Measurements from ENCODE around the gene INKA2. TPM values are rescaled to one million over a fixed set of nuclear protein-coding genes. Genes with fewer than 3 reads are reported as not detected.

Gene INKA2
- total and polyA plus RNA-seq, 2 experiments from 2014 or later = 1.8 to 3.2 TPM

- TF ChIP-seq CTCF (IDR thresholded peaks at IDR 0.05; ENCODE audit: poor library complexity) (no peak), EZH2phosphoT487 (IDR thresholded peaks at IDR 0.05; ENCODE audit: low read depth, severe bottlenecking, unreplicated experiment) (no peak), EZH2 (IDR thresholded peaks at IDR 0.05; ENCODE audit: borderline replicate concordance) (no peak)
- Histone ChIP-seq H3K79me2 (peaks cover 31% of the 10 kb centered on the region), H3K27ac (no peak overlapping the region), H3K9me3 (ENCODE audit: low read depth) (no peaks in the 10 kb centered on the region), H2AFZ (no peak overlapping the region), H3K9me2 (replicated peaks; ENCODE audit: insufficient read depth) (no peaks in the 10 kb centered on the region), H3K27me3 (no peaks in the 10 kb centered on the region), H3K4me1 (ENCODE audit: insufficient read depth) (peaks cover 9% of the 10 kb centered on the region), H4K20me1 (ENCODE audit: insufficient read depth, poor library complexity, severe bottlenecking) (no peaks in the 10 kb centered on the region), H3K4me3 (no peak overlapping the region), H3K36me3 (replicated peaks; ENCODE audit: insufficient read depth, low read depth) (no peaks in the 10 kb centered on the region), H3K4me2 (no peak overlapping the region)
- no peak for DNase-seq (ENCODE audit: low spot score)
- WGBS (ENCODE audit: low lambda C conversion rate, missing lambda C conversion rate) = 88% methylated on average over 2 of the region's 2 CpGs
Observed at GRCh38 chr1:111761717-111762116, 22.5 kb upstream of the INKA2 start.

DNA sequence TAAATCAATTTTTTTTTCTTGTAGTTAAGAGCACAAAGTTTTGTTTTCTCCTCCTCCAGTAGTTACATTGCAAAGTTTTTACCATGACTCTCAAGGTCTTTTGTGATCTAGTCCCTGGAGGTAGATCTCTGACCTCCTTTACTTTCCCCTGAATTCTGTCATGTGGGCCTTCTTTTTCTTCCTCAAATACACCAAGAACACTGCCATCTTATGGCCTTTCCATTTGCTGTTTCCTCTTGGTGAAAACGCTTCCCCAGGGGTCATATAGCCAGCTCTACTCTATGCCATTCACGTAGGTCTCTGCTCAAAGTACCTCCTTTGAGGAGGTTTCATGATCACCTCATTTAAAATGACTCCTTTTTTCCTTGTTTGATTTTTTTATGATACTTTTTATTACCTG lies 19.2 kb upstream of the INKA2 start:
- Histone ChIP-seq H3K9me2 (replicated peaks; ENCODE audit: insufficient read depth) (no peaks in the 10 kb centered on the region), H3K79me2 (peaks cover 47% of the 10 kb centered on the region), H3K9me3 (ENCODE audit: low read depth) (no peaks in the 10 kb centered on the region), H3K4me1 (ENCODE audit: insufficient read depth) (peaks cover 14% of the 10 kb centered on the region), H3K4me2 (no peak overlapping the region), H3K36me3 (replicated peaks; ENCODE audit: insufficient read depth, low read depth) (no peaks in the 10 kb centered on the region), H3K4me3 (no peak overlapping the region), H4K20me1 (ENCODE audit: insufficient read depth, poor library complexity, severe bottlenecking) (no peaks in the 10 kb centered on the region), H3K27me3 (no peaks in the 10 kb centered on the region), H3K27ac (no peak overlapping the region), H2AFZ (no peak overlapping the region)
- WGBS (ENCODE audit: low lambda C conversion rate, missing lambda C conversion rate) = 75% methylated on average over 2 of the region's 2 CpGs
- DNase-seq (ENCODE audit: low spot score) = no peak
- TF ChIP-seq EZH2phosphoT487 (IDR thresholded peaks at IDR 0.05; ENCODE audit: low read depth, severe bottlenecking, unreplicated experiment) (no peak), EZH2 (IDR thresholded peaks at IDR 0.05; ENCODE audit: borderline replicate concordance) (no peak), CTCF (IDR thresholded peaks at IDR 0.05; ENCODE audit: poor library complexity) (no peak)

GRCh38 chr1:111756124-111756513 lies 16.9 kb upstream of the INKA2 start:
- Histone ChIP-seq H3K4me2 (peak overlapping the region; percentile 81), H4K20me1 (ENCODE audit: insufficient read depth, poor library complexity, severe bottlenecking) (no peaks in the 10 kb centered on the region), H3K36me3 (replicated peaks; ENCODE audit: insufficient read depth, low read depth) (no peaks in the 10 kb centered on the region), H3K9me2 (replicated peaks; ENCODE audit: insufficient read depth) (no peaks in the 10 kb centered on the region), H3K4me1 (ENCODE audit: insufficient read depth) (peaks cover 14% of the 10 kb centered on the region), H3K9me3 (ENCODE audit: low read depth) (no peaks in the 10 kb centered on the region), H3K27ac (peak overlapping the region; percentile 97), H3K79me2 (peaks cover 46% of the 10 kb centered on the region), H3K27me3 (no peaks in the 10 kb centered on the region), H2AFZ (peak overlapping the region; percentile 92), H3K4me3 (peak overlapping the region; percentile 87)
- DNase-seq (ENCODE audit: low spot score) = no peak
- 2% methylated on average over 35 of the region's 35 CpGs for WGBS (ENCODE audit: low lambda C conversion rate, missing lambda C conversion rate)
- TF ChIP-seq EZH2 (IDR thresholded peaks at IDR 0.05; ENCODE audit: borderline replicate concordance) = no peak
- no peak for TF ChIP-seq EZH2phosphoT487 (IDR thresholded peaks at IDR 0.05; ENCODE audit: low read depth, severe bottlenecking, unreplicated experiment)
- TF ChIP-seq CTCF (IDR thresholded peaks at IDR 0.05; ENCODE audit: poor library complexity) = no peak
